HepG2 (cell line): ENCODE data around the gene TMEM247. TPM values are rescaled to one million over a fixed set of nuclear protein-coding genes. Genes with fewer than 3 reads are reported as not detected.
A peak's percentile ranks its signal among the peaks of the same experiment; 100 is the strongest.

ENCODE experiments used
- AHDC1 ChIP-seq: sonication (generic); formaldehyde crosslinking; IDR thresholded peaks from 2 replicates; pipeline ENCODE4 v1.5.1; 2020; ENCODE audit warnings: mild to moderate bottlenecking, missing genetic modification reagents, borderline replicate concordance
- DPF2 ChIP-seq: sonication (generic); formaldehyde crosslinking; IDR thresholded peaks from 2 replicates; pipeline ENCODE4 v1.4.0; 2020; ENCODE audit warnings: mild to moderate bottlenecking, low read depth, missing genetic modification reagents, borderline replicate concordance
- E2F5 ChIP-seq: sonication (generic); formaldehyde crosslinking; conservative IDR thresholded peaks from 2 replicates; pipeline ENCODE4 v1.4.0; 2020; ENCODE audit warnings: missing genetic modification reagents
- KDM5B ChIP-seq: sonication (generic); formaldehyde crosslinking; IDR thresholded peaks from 2 replicates; pipeline ENCODE4 v1.4.0; 2020; ENCODE audit warnings: missing genetic modification reagents, mild to moderate bottlenecking, borderline replicate concordance
- KLF6 ChIP-seq: IDR thresholded peaks from 2 replicates; pipeline ENCODE4 v1.8.0; 2016; ENCODE audit warnings: missing biosample characterization, missing genetic modification reagents
- MTERF4 ChIP-seq: sonication (generic); formaldehyde crosslinking; IDR thresholded peaks from 2 replicates; pipeline ENCODE4 v1.8.0; 2023; ENCODE audit warnings: mild to moderate bottlenecking, missing genetic modification reagents
- TCF7 ChIP-seq: sonication (generic); IDR thresholded peaks from 2 replicates; pipeline ENCODE4 v1.6.1; 2016; ENCODE audit warnings: antibody characterized with exemption, low read depth
- TFE3 ChIP-seq: IDR thresholded peaks from 2 replicates; pipeline ENCODE4 v1.6.1; 2016
- U2AF2 ChIP-seq: fragments of 200-400 bp; formaldehyde crosslinking; IDR thresholded peaks from 2 replicates; pipeline ENCODE4 v1.6.1; 2017; ENCODE audit warnings: low read depth, mild to moderate bottlenecking, low read length
- ZBTB10 ChIP-seq: sonication (generic); formaldehyde crosslinking; IDR thresholded peaks from 2 replicates; pipeline ENCODE4 v1.4.0; 2020; ENCODE audit warnings: missing genetic modification reagents, borderline replicate concordance
- ZEB1 ChIP-seq: IDR thresholded peaks from 2 replicates; pipeline ENCODE4 v1.6.1; 2012; ENCODE audit warnings: mild to moderate bottlenecking, low read depth, inconsistent platforms; ENCODE audit not compliant: insufficient replicate concordance
- ZGPAT ChIP-seq: IDR thresholded peaks from 2 replicates; pipeline ENCODE4 v1.6.1; 2016; ENCODE audit warnings: mild to moderate bottlenecking
- ZNF331 ChIP-seq: sonication (generic); formaldehyde crosslinking; IDR thresholded peaks from 2 replicates; pipeline ENCODE4 v1.4.0; 2020; ENCODE audit warnings: missing genetic modification reagents
- ZNF501 ChIP-seq: sonication (generic); formaldehyde crosslinking; IDR thresholded peaks from 2 replicates; pipeline ENCODE4 v1.5.1; 2020; ENCODE audit warnings: mild to moderate bottlenecking, moderate library complexity, missing genetic modification reagents
- ZNF749 ChIP-seq: sonication (generic); formaldehyde crosslinking; IDR thresholded peaks from 2 replicates; pipeline ENCODE4 v1.8.0; 2022; ENCODE audit warnings: mild to moderate bottlenecking, missing genetic modification reagents, moderate library complexity, borderline replicate concordance
- ZNF790 ChIP-seq: sonication (generic); formaldehyde crosslinking; IDR thresholded peaks from 2 replicates; pipeline ENCODE4 v1.8.0; 2022; ENCODE audit warnings: missing genetic modification reagents, mild to moderate bottlenecking, borderline replicate concordance
- polyA plus RNA-seq, 8 experiments: library from polyadenylated mRNA; depleted of rRNA in 3 of 8; stranded (reverse) in 7 of 8; unstranded in 1 of 8; fragments of >200 nt; fragmentation: Illumina TruSeq in 4 of 8; extraction: Trizol in 4 of 8; gene quantifications; 2 replicates each; pipeline versions ENCODE4 v1.2.1 to v1.2.3, GENCODE V29; 2011 to 2016; ENCODE audit warnings: low read depth in 4 of 8, missing spikeins in 1 of 8, mixed read lengths in 1 of 8; ENCODE audit not compliant: insufficient read depth in 1 of 8
- total RNA-seq, 5 experiments: library from RNA; depleted of rRNA; stranded (reverse); fragments of >200 nt; fragmentation: Illumina TruSeq; extraction: Trizol; gene quantifications; 2 replicates each; pipeline ENCODE4 v1.2.3, GENCODE V29; 2016; ENCODE audit warnings: low read depth in 1 of 5

TMEM247 gene
- total and polyA plus RNA-seq, 2 of the 13 experiments (the other 11 are each of a cell fraction or from before 2014, with no cell fraction given) = not detected

GRCh38 chr2:46434851-46435273 lies 44.5 kb upstream of the TMEM247 start (continued):
- TF ChIP-seq TCF7 (no peak), ZNF749 (CRISPR knock-in tag) (no peak), ZNF331 (CRISPR knock-in tag) (peak; percentile 90), U2AF2 (no peak), ZEB1 (no peak), KLF6 (CRISPR knock-in tag) (no peak), TFE3 (peak; percentile 76; the same call in 1 of the 2 replicates), ZBTB10 (CRISPR knock-in tag) (peak; percentile 39; the same call in 1 of the 2 replicates), KDM5B (no peak), AHDC1 (CRISPR knock-in tag) (peak; percentile 51; the same call in 1 of the 2 replicates), MTERF4 (CRISPR knock-in tag) (no peak), E2F5 (CRISPR knock-in tag) (no peak), ZNF790 (no peak), ZNF501 (CRISPR knock-in tag) (no peak), DPF2 (CRISPR knock-in tag) (no peak; the same call in 1 of the 2 replicates), ZGPAT (CRISPR knock-in tag) (0 out of 2 replicates have a peak, but pooled peaks have one; percentile 44)
